Stimulated activated naive CD4-positive, alpha-beta T cell treated with Interleukin-2 at 50 U/mL for 16 hours (primary cell): ENCODE results near the gene IBSP.

Source experiments
- DNase-seq: peaks from one replicate; lab custom pipeline; 2025; lab: John Stamatoyannopoulos, UW

Gene IBSP

DNA sequence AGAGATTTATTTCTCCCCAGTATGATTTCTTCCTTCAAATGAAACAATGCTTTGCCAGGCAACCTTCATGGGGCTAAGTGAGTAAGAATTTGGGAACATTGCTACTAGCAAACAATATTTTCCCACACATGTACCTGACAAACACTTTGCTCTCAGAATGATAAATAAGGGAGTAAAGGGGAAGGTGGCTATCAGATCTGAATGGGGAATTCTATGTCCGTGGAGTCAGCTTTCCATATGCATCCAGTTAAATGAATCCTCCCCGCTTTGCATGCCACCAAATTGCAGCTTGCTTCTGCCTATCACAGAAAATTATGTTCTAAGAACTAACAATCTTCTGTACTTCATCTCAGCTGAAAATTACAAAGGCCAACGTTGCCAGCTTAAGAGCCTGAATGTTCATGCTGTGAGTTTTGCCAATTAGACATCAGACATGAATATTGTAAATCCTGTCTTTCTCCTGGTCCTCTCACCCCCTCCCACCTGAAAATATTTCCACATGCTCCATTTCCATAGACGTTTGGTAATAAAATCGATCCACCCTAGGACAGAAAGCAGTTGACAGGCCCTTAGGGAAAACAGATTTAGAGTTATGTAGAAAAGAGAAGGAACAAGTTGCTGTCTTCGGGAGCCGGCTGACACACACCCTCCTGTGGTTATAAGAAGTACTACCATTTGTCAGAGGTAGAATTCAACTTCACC is 39.7 kb downstream of the IBSP start:
- no peak for DNase-seq

GRCh38 chr4:87839592-87839946 is 40.2 kb downstream of the IBSP start:
- no peak for DNase-seq

GRCh38 chr4:87840149-87840548 is 40.8 kb downstream of the IBSP start:
- no peak for DNase-seq

DNA sequence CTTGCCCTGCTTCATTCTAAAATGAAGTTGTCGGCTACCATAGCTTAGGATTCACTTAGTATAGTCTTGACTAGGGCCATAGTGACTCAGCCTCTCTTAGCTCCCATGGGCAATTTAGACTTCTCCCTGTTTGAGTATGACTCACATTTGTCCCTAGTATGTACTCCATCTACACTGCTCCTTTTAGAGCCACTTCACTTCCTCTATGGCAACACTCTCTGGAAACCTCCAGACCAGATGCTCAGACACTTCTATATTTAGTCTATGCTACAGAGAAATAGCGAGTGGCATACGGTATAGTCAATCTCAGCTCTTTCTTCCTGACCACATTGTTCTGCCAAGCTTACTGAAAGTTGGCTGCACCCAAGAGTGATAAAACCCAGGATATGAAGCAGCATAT is 44.6 kb downstream of the IBSP start:
- no peak for DNase-seq

- DNase-seq = no peak
Measured at GRCh38 chr4:87844452-87844851, 45.1 kb downstream of the IBSP start.

DNA sequence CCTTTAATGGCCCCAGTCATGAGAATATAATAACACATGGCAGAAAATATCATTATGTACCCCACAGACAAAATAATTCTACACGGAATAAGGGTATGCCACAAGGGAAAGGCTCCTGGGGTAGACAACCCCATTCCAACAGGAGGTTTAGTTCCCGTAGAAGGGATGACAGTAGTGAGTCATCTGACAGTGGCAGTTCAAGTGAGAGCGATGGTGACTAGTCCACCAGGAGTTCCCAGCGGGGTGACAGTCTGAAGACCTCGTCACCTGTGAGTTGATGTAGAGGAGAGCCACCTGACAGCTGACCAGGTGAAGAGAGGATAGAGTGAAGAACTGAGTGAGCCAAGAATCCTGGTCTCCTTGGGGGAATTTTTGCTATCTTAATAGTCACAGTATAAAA is 46.9 kb downstream of the IBSP start:
- DNase-seq = no peak

GRCh38 chr4:87848622-87849351 is 49.4 kb downstream of the IBSP start:
- no peak for DNase-seq

- no peak for DNase-seq
Measured at GRCh38 chr4:87849612-87850011, 50.3 kb downstream of the IBSP start.

- no peak for DNase-seq
Measured at GRCh38 chr4:87851332-87851731, 52.0 kb downstream of the IBSP start.

DNA sequence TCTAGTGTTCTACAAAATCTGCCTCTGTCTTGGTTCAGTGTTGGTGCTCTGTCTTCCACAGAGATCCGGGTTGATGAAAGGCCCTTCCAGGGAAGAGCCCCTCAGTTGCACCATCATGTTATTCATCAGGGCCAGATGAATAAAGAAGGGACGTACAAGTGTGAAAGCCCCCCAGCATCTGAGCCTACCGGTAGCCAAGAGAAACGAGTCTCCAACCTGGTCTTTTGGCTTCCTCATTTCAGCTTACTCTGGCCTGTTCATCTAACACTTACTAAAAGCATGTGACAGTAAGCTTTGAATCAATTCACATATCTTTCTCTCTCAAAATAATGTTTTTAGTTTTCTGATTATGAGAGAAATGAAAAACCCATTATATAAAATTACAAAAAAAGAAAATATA is 52.6 kb downstream of the IBSP start:
- no peak for DNase-seq

- no peak for DNase-seq
Measured at GRCh38 chr4:87853108-87853507, 53.8 kb downstream of the IBSP start.

GRCh38 chr4:87853891-87854290 is 54.5 kb downstream of the IBSP start:
- DNase-seq = no peak

GRCh38 chr4:87855559-87855958 is 56.2 kb downstream of the IBSP start:
- DNase-seq = no peak

- DNase-seq = no peak
Measured at GRCh38 chr4:87856816-87857215, 57.5 kb downstream of the IBSP start.

DNA sequence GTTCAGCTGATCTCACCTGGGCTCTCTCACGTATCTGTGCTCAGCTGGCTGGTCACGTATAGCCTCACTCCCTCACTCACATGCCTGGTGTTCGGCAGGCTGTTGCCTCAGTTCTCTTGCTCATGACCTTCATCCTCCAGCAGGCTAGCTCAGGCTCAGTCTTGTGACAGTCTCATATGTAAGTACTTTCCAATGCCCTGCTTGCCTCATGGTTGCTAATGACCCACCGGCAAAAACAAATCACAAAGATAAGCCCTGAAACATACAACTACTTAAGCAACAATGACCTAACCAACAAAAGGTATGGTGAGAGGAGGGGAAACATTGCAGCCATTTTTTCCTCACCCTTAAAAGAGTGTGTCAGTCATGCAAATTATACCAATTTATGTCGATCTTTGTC is 58.4 kb downstream of the IBSP start:
- no peak for DNase-seq
